Iris pigment epithelial cell (primary cell): ENCODE data around the gene RAB29.
"Not testable (repeated sequence)": the region's sequence is repeated elsewhere in the genome, so short reads cannot be mapped to it uniquely, and the experiment has no call there.

Experiments
- DNase-seq: peaks from one replicate; pipeline ENCODE4 v3.0.0-alpha.2; 2011; ENCODE audit warnings: low read depth

The RAB29 gene

GRCh38 chr1:205720740-205721139 lies 54.5 kb downstream of the RAB29 start:
- DNase-seq, result not testable (repeated sequence)

- no peak for DNase-seq
Observed at GRCh38 chr1:205719762-205720161, 55.5 kb downstream of the RAB29 start.

DNA sequence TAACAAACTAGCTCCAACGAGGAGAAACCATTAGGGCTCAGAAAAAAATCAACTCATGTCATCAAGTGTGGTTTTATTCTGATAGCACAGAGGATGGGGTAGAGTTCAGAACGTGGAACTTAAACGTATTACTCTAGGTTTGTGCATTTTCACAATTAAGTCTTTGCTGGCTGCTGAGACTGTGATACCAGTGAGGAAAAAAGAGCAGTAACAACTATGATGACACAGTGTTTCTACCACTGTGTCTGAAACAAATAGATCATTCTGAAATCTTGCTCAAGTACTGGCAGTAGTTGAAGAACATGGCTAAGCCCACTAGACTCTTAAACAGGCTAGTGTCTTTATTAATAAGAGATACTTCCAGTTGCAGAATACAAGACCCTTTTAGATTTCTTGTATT lies 56.3 kb downstream of the RAB29 start:
- no peak for DNase-seq
